Dendritic cell treated with granulocyte-macrophage colony-stimulating factor and Interleukin-4, amounts not matched to agents 40 ng/mL and 50 ng/mL, for 4 days (primary cell): ENCODE results near the gene TRIO.
A peak's percentile ranks its signal among the peaks of the same experiment; 100 is the strongest.

ENCODE experiments used
- H3K27ac Mint-ChIP-seq: one replicate; pipeline ENCODE4 v1.8.0; 2022; ENCODE audit warnings: mild to moderate bottlenecking, mixed read lengths
- H3K27me3 Mint-ChIP-seq: one replicate; pipeline ENCODE4 v1.8.0; 2022; ENCODE audit warnings: mild to moderate bottlenecking, mixed read lengths
- H3K36me3 Mint-ChIP-seq: one replicate; pipeline ENCODE4 v1.8.0; 2022; ENCODE audit warnings: low read depth, mixed read lengths
- H3K4me1 Mint-ChIP-seq: one replicate; pipeline ENCODE4 v1.8.0; 2022; ENCODE audit warnings: low read depth, mixed read lengths
- H3K4me3 Mint-ChIP-seq: one replicate; pipeline ENCODE4 v1.8.0; 2022; ENCODE audit warnings: mild to moderate bottlenecking, moderate library complexity, mixed read lengths
- H3K9me3 Mint-ChIP-seq: one replicate; pipeline ENCODE4 v1.8.0; 2022; ENCODE audit warnings: mixed read lengths
- intact Hi-C: fragments of 100-400 bp; cut with micrococcal nuclease; formaldehyde crosslinking; loops from one replicate; pipeline ENCODE4 v1.15.0; 2022

The TRIO gene

GRCh38 chr5:14239404-14239803 lies 96.3 kb downstream of the TRIO start:
- peaks cover 22% of the 10 kb centered on the region for H3K4me1 Mint-ChIP-seq
- intact Hi-C loops, result no loop called here
- H3K27ac Mint-ChIP-seq, result no peak overlapping the region
- H3K36me3 Mint-ChIP-seq, result no peaks in the 10 kb centered on the region
- no peaks in the 10 kb centered on the region for H3K27me3 Mint-ChIP-seq
- no peak overlapping the region for H3K4me3 Mint-ChIP-seq
- H3K9me3 Mint-ChIP-seq, result no peaks in the 10 kb centered on the region

- Mint-ChIP-seq H3K27ac (no peak overlapping the region), H3K4me3 (no peak overlapping the region), H3K36me3 (no peaks in the 10 kb centered on the region), H3K4me1 (peaks cover 27% of the 10 kb centered on the region), H3K27me3 (no peaks in the 10 kb centered on the region), H3K9me3 (no peaks in the 10 kb centered on the region)
- intact Hi-C loops, result no loop called here
These were observed 96.8 kb downstream of the TRIO start for GRCh38 chr5:14239951-14240350.

DNA sequence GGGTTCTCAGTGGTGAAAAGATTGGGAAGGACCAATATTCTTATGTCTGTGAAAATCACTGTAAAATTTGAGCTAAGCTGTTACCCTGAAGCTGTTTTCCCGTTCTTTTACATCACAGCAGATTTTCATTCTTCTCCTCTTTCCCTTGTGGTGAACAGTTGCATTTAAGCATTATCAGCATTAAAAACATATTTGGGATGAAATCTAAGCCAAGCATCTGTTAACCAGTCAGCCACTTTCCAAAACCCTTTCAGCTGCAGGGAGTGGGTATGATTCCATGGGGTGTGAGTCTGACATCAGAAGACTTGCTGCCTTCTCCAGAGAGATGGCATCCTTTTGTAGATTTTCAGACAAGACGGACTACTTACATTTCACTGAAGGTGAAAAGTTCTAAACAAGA lies 97.2 kb downstream of the TRIO start:
- no peaks in the 10 kb centered on the region for H3K36me3 Mint-ChIP-seq
- intact Hi-C loops, result no loop called here
- H3K9me3 Mint-ChIP-seq, result no peaks in the 10 kb centered on the region
- no peak overlapping the region for H3K27ac Mint-ChIP-seq
- no peak overlapping the region for H3K4me3 Mint-ChIP-seq
- no peaks in the 10 kb centered on the region for H3K27me3 Mint-ChIP-seq
- H3K4me1 Mint-ChIP-seq, result peaks cover 27% of the 10 kb centered on the region

GRCh38 chr5:14241141-14241540 lies 98.0 kb downstream of the TRIO start:
- H3K27me3 Mint-ChIP-seq, result no peaks in the 10 kb centered on the region
- no peaks in the 10 kb centered on the region for H3K9me3 Mint-ChIP-seq
- no peak overlapping the region for H3K4me3 Mint-ChIP-seq
- intact Hi-C loops, result no loop called here
- H3K27ac Mint-ChIP-seq, result no peak overlapping the region
- H3K4me1 Mint-ChIP-seq, result peaks cover 27% of the 10 kb centered on the region
- no peaks in the 10 kb centered on the region for H3K36me3 Mint-ChIP-seq

- intact Hi-C loops, result no loop called here
- H3K27me3 Mint-ChIP-seq, result no peaks in the 10 kb centered on the region
- no peak overlapping the region for H3K4me3 Mint-ChIP-seq
These were observed 99.3 kb downstream of the TRIO start for GRCh38 chr5:14242447-14242846.

DNA sequence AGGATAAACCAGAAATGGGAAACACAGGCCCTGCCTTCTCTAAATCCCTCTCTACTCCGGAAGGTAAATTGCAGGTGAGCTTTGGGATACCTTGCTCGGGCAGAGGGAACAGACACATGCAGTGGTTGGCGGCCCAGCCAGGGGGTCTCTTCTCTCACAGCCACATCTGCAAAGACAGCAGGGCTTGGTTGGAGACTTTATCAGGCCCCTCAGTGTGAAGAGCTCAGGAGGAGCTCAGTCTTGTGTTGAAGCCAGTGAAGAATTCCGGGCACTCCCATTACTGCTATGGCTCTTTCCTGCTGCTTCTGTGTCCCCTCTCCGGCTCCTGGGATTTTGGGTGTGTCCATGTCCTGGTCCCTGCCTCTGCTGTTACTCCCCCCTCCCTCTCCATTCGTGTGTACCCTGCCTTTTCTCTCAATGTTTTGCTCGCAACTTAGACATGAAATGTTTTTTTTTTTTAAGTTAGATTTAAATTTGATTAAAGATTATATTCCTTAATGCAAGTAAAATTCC lies 99.8 kb downstream of the TRIO start:
- Mint-ChIP-seq H3K4me1 (peaks cover 28% of the 10 kb centered on the region), H3K36me3 (no peaks in the 10 kb centered on the region), H3K9me3 (no peaks in the 10 kb centered on the region), H3K4me3 (no peak overlapping the region), H3K27me3 (no peaks in the 10 kb centered on the region), H3K27ac (no peak overlapping the region)
- intact Hi-C loops, result no loop called here

More at GRCh38 chr5:14242447-14242846, 99.3 kb downstream of the TRIO start:
- H3K4me1 Mint-ChIP-seq, result peaks cover 29% of the 10 kb centered on the region
- H3K27ac Mint-ChIP-seq, result no peak overlapping the region
- no peaks in the 10 kb centered on the region for H3K36me3 Mint-ChIP-seq
- no peaks in the 10 kb centered on the region for H3K9me3 Mint-ChIP-seq

DNA sequence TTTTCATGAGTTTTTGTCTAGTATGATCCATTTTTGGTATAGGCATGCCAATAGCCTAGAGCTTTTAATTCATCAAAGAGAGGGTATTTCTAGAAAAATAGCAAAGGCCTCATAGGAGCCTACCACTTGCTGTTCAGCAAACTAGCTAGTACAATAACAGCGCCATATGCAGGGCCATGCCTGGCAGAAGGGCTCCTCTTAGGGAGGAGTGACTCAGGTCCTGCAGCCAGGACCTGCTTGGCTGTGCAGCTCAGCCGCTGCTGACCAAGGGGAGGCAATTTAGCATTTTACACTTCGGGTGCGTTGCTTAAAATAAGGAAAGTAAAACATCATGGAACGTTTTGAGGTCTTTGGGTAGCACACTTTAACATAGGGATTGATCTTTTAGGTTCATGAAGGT lies 100.6 kb downstream of the TRIO start:
- H3K4me3 Mint-ChIP-seq, result no peak overlapping the region
- no peak overlapping the region for H3K27ac Mint-ChIP-seq
- H3K4me1 Mint-ChIP-seq, result peaks cover 31% of the 10 kb centered on the region

GRCh38 chr5:14244721-14245120 lies 101.6 kb downstream of the TRIO start:
- H3K27ac Mint-ChIP-seq, result no peak overlapping the region
- no peak overlapping the region for H3K4me3 Mint-ChIP-seq

More for the DNA sequence above, 100.6 kb downstream of the TRIO start:
- intact Hi-C loops, result no loop called here
- H3K9me3 Mint-ChIP-seq, result no peaks in the 10 kb centered on the region
- H3K36me3 Mint-ChIP-seq, result no peaks in the 10 kb centered on the region
- no peaks in the 10 kb centered on the region for H3K27me3 Mint-ChIP-seq

GRCh38 chr5:14245132-14245925 lies 102.2 kb downstream of the TRIO start:
- H3K27ac Mint-ChIP-seq, result no peak overlapping the region
- H3K36me3 Mint-ChIP-seq, result no peaks in the 10 kb centered on the region
- peaks cover 39% of the 10 kb centered on the region for H3K4me1 Mint-ChIP-seq
- no peaks in the 10 kb centered on the region for H3K27me3 Mint-ChIP-seq
- no peaks in the 10 kb centered on the region for H3K9me3 Mint-ChIP-seq
- no peak overlapping the region for H3K4me3 Mint-ChIP-seq
- intact Hi-C loops, result no loop called here

More at GRCh38 chr5:14244721-14245120, 101.6 kb downstream of the TRIO start:
- Mint-ChIP-seq H3K9me3 (no peaks in the 10 kb centered on the region), H3K4me1 (peaks cover 36% of the 10 kb centered on the region), H3K36me3 (no peaks in the 10 kb centered on the region), H3K27me3 (no peaks in the 10 kb centered on the region)
- intact Hi-C loops, result no loop called here

DNA sequence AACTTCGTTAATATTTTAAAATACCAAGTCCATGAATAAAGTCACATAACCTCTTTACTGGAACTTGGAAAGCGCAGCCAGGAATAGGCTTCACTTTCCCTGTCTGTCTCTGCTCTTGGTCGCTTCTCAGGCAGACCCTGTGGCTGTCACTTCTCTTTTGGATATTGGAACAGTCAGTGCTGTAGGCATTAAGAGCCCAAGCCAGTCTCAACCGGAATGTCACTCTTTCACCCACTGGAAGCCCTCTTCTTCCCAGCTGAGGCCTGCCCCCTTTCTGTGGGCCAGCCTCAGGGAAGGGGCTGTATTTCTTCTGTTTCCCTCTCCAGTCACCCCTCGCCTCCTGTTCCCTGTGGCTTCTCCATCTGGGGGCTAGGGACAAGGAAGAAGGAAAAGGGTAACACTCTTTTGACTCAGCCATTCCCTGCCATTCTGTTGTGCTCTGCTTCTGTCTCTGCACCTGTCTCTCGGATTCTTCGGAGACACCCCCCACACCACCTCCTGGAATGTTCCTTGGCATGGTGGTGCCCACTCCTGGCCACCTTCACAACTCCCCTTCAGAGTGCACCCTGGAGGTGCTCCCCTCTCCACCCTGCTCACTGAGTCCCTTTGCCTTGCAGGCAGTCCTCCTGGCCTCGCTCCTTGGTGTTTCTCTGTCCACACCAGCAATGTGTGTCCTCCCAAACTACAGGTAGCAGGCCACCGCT lies 103.4 kb downstream of the TRIO start:
- H3K27me3 Mint-ChIP-seq, result no peaks in the 10 kb centered on the region
- H3K27ac Mint-ChIP-seq, result no peak overlapping the region
- H3K4me1 Mint-ChIP-seq, result peaks cover 46% of the 10 kb centered on the region
- H3K36me3 Mint-ChIP-seq, result no peaks in the 10 kb centered on the region
- H3K9me3 Mint-ChIP-seq, result no peaks in the 10 kb centered on the region
- intact Hi-C loops, result no loop called here
- H3K4me3 Mint-ChIP-seq, result no peak overlapping the region

- Mint-ChIP-seq H3K4me3 (no peak overlapping the region), H3K36me3 (no peaks in the 10 kb centered on the region), H3K27ac (no peak overlapping the region), H3K27me3 (no peaks in the 10 kb centered on the region), H3K9me3 (no peaks in the 10 kb centered on the region), H3K4me1 (peaks cover 49% of the 10 kb centered on the region)
- intact Hi-C loops, result no loop called here
These were observed 103.9 kb downstream of the TRIO start for GRCh38 chr5:14247054-14247386.

DNA sequence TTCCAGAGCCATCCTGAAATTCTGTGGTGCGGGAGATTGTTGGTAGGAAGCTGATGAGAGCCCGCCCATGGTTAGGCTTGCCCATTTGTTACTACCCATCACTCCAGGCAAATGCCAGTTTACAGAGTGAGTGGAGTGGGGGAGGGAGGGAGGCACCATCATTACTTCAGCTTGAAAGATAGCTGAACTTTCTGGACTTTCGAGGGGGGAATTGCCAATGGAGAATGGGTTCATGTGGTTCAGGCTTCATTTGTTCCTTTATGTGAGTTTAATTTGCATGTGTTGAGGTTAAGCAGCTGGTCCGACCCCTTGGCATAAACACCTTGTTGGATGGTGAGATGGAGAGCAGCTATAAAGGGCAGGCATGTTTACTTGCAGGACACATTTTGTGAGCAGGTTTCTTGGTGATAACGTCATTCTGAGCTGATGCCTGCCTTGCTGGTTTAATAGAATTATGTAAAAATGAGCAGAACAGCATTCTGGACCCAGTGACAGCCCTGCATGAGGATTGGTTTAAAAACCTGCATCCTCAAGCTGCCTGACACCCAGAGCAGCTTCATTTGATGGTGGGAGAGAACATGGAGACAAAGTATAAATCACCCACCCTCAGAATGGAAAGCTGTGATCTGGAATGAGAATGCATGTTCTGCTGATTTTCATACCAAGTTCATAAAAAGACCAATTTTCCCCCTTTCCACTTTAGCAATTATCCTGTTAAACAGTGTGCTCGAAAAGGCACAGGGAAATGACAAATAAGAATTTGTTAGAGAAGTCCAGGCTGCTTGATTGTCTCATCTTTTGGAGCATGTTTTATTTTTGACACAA lies 106.3 kb downstream of the TRIO start:
- Mint-ChIP-seq H3K4me1 (peaks cover 43% of the 10 kb centered on the region), H3K27ac (no peak overlapping the region), H3K9me3 (peaks cover 2% of the 10 kb centered on the region), H3K27me3 (no peaks in the 10 kb centered on the region), H3K36me3 (no peaks in the 10 kb centered on the region), H3K4me3 (no peak overlapping the region)
- intact Hi-C loops, result no loop called here

- H3K4me3 Mint-ChIP-seq, result peak overlapping the region; percentile 26
- intact Hi-C loops, result no loop called here
- H3K36me3 Mint-ChIP-seq, result no peaks in the 10 kb centered on the region
- peaks cover 39% of the 10 kb centered on the region for H3K4me1 Mint-ChIP-seq
- H3K27me3 Mint-ChIP-seq, result no peaks in the 10 kb centered on the region
- H3K27ac Mint-ChIP-seq, result no peak overlapping the region
- peaks cover 10% of the 10 kb centered on the region for H3K9me3 Mint-ChIP-seq
These were observed 107.0 kb downstream of the TRIO start for GRCh38 chr5:14250084-14250695.
